ENCODE data around the gene RAB34. TPM values are rescaled to one million over a fixed set of nuclear protein-coding genes. Genes with fewer than 3 reads are reported as not detected.
A peak's percentile ranks its signal among the peaks of the same experiment; 100 is the strongest.

The RAB34 gene
- total and polyA plus RNA-seq, 3 experiments from 2014 or later: 2.6 to 8.3 (median 7.9) TPM

GRCh38 chr17:28744104-28744971 is 26.7 kb upstream of the RAB34 start:
- Mint-ChIP-seq H3K27ac (peak overlapping the region; percentile 88 to 98 (median 92)), H3K4me1 (peaks cover under 1 to 28% (median 14%) of the 10 kb centered on the region in 3 donors), H3K36me3 (peaks cover 0 to 23% (median 0%) of the 10 kb centered on the region in 3 donors), H3K4me3 (peak overlapping the region; percentile 86 to 94 (median 89)), H3K9me3 (no peaks in the 10 kb centered on the region), H3K27me3 (no peaks in the 10 kb centered on the region)
- peak; percentile 41 to 81 (median 62) for DNase-seq
- ChIA-PET POLR2A (interaction anchor here (0.9 to 9.2 kb wide), 3 partner anchors 17 to 25 kb away, joined by 7 to 128 read pairs (median 9); partner anchors contain the start of genes NEK8, RPL23A and TLCD1), CTCF (interaction anchor here (0.6 to 17.0 kb wide), 7 partner anchors 18 to 199 kb away, joined by 3 to 579 read pairs (median 4); partner anchors contain the start of genes FAM222B, NEK8, RPL23A and TLCD1)
- H3K36me3 ChIP-seq (ENCODE audit: insufficient read depth, low read length): no peaks in the 10 kb centered on the region
- peak overlapping the region; percentile 87 for H3K27ac ChIP-seq (ENCODE audit: low read depth, low read length)
- peak overlapping the region; percentile 91 for H3K4me3 ChIP-seq (ENCODE audit: low read length)
- H3K4me1 ChIP-seq (ENCODE audit: insufficient read depth, low read length): peaks cover 29% of the 10 kb centered on the region
- no peaks in the 10 kb centered on the region for H3K9me3 ChIP-seq (ENCODE audit: low read length)
- H3K27me3 ChIP-seq (ENCODE audit: insufficient read depth, low read length, poor library complexity, severe bottlenecking): no peaks in the 10 kb centered on the region

- Mint-ChIP-seq H3K27me3 (no peaks in the 10 kb centered on the region), H3K4me1 (peaks cover 7 to 35% (median 20%) of the 10 kb centered on the region in 3 donors), H3K27ac (peak within 1 kb of the TSS; percentile 88 to 98 (median 92)), H3K36me3 (peaks cover 0 to 14% (median 1%) of the 10 kb centered on the region in 3 donors), H3K4me3 (peak within 1 kb of the TSS; percentile 86 to 94 (median 89)), H3K9me3 (no peaks in the 10 kb centered on the region)
- DNase-seq: peak; percentile 68 to 82 (median 72)
- ChIA-PET POLR2A (interaction anchor here (0.8 to 9.2 kb wide), 3 partner anchors 13 to 24 kb away, joined by 4 to 128 read pairs (median 7); partner anchors contain the start of genes NEK8, RPL23A and TLCD1), CTCF (interaction anchor here (0.7 to 17.0 kb wide), 3 partner anchors 10 to 21 kb away, joined by 3 to 579 read pairs (median 12); partner anchors contain the start of genes NEK8, RPL23A and TLCD1)
- Histone ChIP-seq H3K27ac (ENCODE audit: low read depth, low read length) (peak within 1 kb of the TSS; percentile 87), H3K4me1 (ENCODE audit: insufficient read depth, low read length) (peaks cover 37% of the 10 kb centered on the region), H3K4me3 (ENCODE audit: low read length) (peak within 1 kb of the TSS; percentile 91), H3K9me3 (ENCODE audit: low read length) (no peaks in the 10 kb centered on the region), H3K36me3 (ENCODE audit: insufficient read depth, low read length) (no peaks in the 10 kb centered on the region), H3K27me3 (ENCODE audit: insufficient read depth, low read length, poor library complexity, severe bottlenecking) (no peaks in the 10 kb centered on the region)
Observed at GRCh38 chr17:28743243-28744103, 25.8 kb upstream of the RAB34 start, which contains the start of gene TRAF4. TSS of gene TRAF4 (plus strand) at chr17:28744011. CDS start at chr17:28744113, 102 bp downstream.

GRCh38 chr17:28741358-28742349 is 24.0 kb upstream of the RAB34 start:
- ChIA-PET CTCF (interaction anchor here (1.5 to 17.0 kb wide), 3 partner anchors 8 to 23 kb away, joined by 6 to 579 read pairs (median 12); partner anchors contain the start of genes NEK8, RPL23A and TLCD1), POLR2A (interaction anchor here (0.6 kb wide), 1 partner anchor 13 kb away, joined by 4 read pairs; no protein-coding TSS in a partner anchor)
- Histone ChIP-seq H3K4me1 (ENCODE audit: insufficient read depth, low read length) (peaks cover 43% of the 10 kb centered on the region), H3K4me3 (ENCODE audit: low read length) (no peak overlapping the region), H3K9me3 (ENCODE audit: low read length) (no peaks in the 10 kb centered on the region), H3K27me3 (ENCODE audit: insufficient read depth, low read length, poor library complexity, severe bottlenecking) (no peaks in the 10 kb centered on the region), H3K36me3 (ENCODE audit: insufficient read depth, low read length) (no peaks in the 10 kb centered on the region), H3K27ac (ENCODE audit: low read depth, low read length) (peak overlapping the region; percentile 17)
- H3K9me3 Mint-ChIP-seq: no peaks in the 10 kb centered on the region
- DNase-seq: no peak
- peak overlapping the region in 1 of 8 donors; percentile 36 for H3K27ac Mint-ChIP-seq
- peaks cover 12 to 37% (median 22%) of the 10 kb centered on the region in 3 donors for H3K4me1 Mint-ChIP-seq
- peaks cover 0 to 5% (median 2%) of the 10 kb centered on the region in 3 donors for H3K36me3 Mint-ChIP-seq
- H3K27me3 Mint-ChIP-seq: no peaks in the 10 kb centered on the region
- no peak overlapping the region for H3K4me3 Mint-ChIP-seq

GRCh38 chr17:28740406-28741357 is 23.0 kb upstream of the RAB34 start:
- Mint-ChIP-seq H3K4me1 (peaks cover 12 to 28% (median 14%) of the 10 kb centered on the region in 3 donors), H3K27me3 (no peaks in the 10 kb centered on the region), H3K4me3 (peak overlapping the region in 1 of 7 donors; percentile 23), H3K36me3 (peaks cover 0 to 5% (median 2%) of the 10 kb centered on the region in 3 donors), H3K27ac (peak overlapping the region in 2 of 8 donors; percentile 36 to 60), H3K9me3 (no peaks in the 10 kb centered on the region)
- Histone ChIP-seq H3K36me3 (ENCODE audit: insufficient read depth, low read length) (no peaks in the 10 kb centered on the region), H3K27ac (ENCODE audit: low read depth, low read length) (no peak overlapping the region), H3K4me3 (ENCODE audit: low read length) (no peak overlapping the region), H3K9me3 (ENCODE audit: low read length) (no peaks in the 10 kb centered on the region), H3K4me1 (ENCODE audit: insufficient read depth, low read length) (peaks cover 34% of the 10 kb centered on the region), H3K27me3 (ENCODE audit: insufficient read depth, low read length, poor library complexity, severe bottlenecking) (no peaks in the 10 kb centered on the region)
- POLR2A ChIA-PET: no interaction called here
- CTCF ChIA-PET: interaction anchor here (1.5 to 17.0 kb wide), 2 partner anchors 9 to 15 kb away, joined by 6 to 579 read pairs; partner anchors contain the start of genes NEK8, RPL23A and TLCD1
- no peak for DNase-seq

GRCh38 chr17:28738680-28739384 is 21.2 kb upstream of the RAB34 start:
- no peaks in the 10 kb centered on the region for H3K9me3 ChIP-seq (ENCODE audit: low read length)
- H3K4me3 ChIP-seq (ENCODE audit: low read length): no peak overlapping the region
- no peak overlapping the region for H3K27ac ChIP-seq (ENCODE audit: low read depth, low read length)
- Mint-ChIP-seq H3K27ac (peak overlapping the region in 6 of 8 donors; percentile 10 to 89 (median 56)), H3K9me3 (no peaks in the 10 kb centered on the region), H3K4me1 (peaks cover 8 to 15% (median 12%) of the 10 kb centered on the region in 3 donors), H3K4me3 (no peak overlapping the region), H3K27me3 (no peaks in the 10 kb centered on the region), H3K36me3 (peaks cover 0 to 2% (median 2%) of the 10 kb centered on the region in 3 donors)
- ChIA-PET POLR2A (no interaction called here), CTCF (interaction anchor here (0.7 to 17.0 kb wide), 2 partner anchors 12 to 13 kb away, joined by 3 to 579 read pairs; partner anchors contain the start of genes NEK8, RPL23A and TLCD1)
- H3K4me1 ChIP-seq (ENCODE audit: insufficient read depth, low read length): peaks cover 20% of the 10 kb centered on the region
- no peaks in the 10 kb centered on the region for H3K36me3 ChIP-seq (ENCODE audit: insufficient read depth, low read length)
- no peaks in the 10 kb centered on the region for H3K27me3 ChIP-seq (ENCODE audit: insufficient read depth, low read length, poor library complexity, severe bottlenecking)
- DNase-seq: peak in 3 of 5 donors; percentile 34 to 53 (median 47)
